Measurements from ENCODE around the gene BRD4.

Gene BRD4

DNA sequence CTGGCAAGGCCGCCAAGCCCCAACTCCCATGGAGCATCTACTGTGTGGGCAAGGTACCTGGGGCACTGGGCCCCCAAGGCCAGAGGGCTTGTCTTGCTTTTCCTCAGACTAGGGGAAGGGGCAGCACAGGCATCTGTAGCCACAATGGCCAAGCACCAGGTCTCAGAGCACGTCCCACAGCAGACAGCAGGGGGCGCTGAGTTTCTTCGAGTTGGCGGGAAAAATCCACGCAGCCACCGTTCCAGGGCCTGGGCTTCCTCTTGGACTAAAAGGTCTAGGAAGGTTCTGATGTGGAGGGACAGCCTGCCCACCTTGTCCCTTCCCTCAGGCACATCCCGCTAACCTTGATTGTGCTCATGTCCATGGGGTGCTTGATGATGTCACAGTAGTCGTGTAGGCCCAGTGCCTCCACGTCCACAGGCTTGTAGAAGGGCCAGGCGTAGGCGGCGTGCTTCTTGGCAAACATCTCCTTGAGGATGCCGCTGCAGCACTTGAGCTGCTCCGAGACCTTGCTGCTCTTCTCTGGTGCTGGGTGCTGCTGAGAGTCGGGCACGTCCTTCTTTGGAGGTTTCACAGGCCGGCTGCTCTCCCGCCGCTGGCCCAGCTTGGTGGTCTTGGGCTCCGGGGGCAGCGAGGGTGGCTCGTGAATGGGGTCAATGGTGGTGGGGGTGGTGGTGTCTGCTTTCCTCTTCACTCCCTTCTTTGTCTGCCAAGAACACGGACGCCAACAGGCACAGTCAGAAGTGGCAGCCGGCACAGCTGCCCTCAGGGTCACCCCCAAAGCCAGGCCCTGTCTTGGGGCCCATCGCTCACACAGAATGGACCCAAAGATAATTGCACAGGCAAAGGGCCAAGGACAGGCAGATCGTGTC lies 68.0 kb downstream of the BRD4 start:
- DNase-seq, result peak; percentile 83

DNA sequence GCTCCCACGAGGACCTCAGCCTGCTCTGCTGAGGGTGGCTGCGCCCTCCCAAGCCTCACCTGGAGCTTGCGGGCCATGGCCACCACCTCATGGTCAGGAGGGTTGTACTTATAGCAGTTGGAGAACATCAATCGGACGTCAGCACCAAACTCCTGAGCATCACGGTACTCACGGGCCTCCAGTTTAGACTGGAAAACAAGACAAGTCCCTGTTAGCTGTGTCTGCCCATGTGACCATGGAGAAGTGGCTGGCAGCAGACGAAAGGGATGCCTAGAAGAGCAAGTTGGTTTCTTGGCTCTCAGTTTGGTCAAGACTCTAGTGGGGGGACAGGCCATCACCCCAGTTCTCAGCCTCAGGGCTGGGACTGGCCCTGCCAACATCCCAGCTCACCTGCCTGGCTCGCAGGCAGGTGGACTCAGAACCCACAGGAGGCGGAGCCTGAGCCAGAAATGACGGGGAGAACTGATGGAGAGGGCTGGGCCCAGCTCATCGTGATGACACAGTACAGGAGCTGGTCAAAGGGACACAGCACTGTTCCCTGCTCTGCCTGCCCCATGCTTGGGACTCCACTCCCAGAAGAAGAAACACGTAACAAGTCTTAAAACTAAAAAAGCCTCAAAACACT lies 68.9 kb downstream of the BRD4 start:
- no peak for DNase-seq

DNA sequence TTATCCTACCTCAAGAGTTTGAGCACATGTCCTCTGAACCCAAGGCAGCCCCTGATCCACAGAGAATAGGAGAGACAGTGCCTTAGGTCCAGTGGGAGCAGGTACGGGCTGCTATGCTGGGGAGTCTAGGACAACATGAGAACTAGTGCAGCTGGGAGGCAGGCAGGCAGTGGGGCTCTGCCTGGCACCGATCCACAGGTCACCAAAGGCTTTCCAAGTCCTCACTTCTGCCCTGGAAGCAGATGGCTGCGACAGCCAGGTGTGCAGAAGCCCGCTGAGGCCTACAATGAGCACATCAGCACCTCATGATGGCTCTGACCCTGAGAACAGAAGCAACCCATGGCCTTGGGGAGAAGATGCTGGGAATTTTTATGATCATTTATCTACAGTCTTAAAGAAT lies 70.3 kb downstream of the BRD4 start:
- no peak for DNase-seq

DNA sequence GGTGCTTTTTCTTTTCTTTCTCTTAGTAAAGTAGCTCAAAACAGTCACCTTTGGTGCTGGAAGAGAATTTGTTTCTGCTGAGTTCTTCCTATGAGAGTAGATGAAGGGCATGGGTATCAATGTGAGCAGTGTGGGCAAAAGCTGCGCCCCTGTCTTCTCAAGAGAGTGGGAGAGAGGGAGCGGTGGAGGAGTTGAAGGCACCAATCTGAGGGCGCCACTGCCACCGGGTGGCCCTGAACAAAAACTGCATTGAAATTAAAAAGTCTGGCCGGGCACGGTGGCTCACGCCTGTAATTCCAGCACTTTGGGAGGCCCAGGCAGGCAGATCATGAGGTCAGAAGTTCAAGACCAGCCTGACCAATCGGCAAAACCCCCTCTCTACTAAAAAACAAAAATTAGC lies 71.4 kb downstream of the BRD4 start:
- DNase-seq, result no peak

DNA sequence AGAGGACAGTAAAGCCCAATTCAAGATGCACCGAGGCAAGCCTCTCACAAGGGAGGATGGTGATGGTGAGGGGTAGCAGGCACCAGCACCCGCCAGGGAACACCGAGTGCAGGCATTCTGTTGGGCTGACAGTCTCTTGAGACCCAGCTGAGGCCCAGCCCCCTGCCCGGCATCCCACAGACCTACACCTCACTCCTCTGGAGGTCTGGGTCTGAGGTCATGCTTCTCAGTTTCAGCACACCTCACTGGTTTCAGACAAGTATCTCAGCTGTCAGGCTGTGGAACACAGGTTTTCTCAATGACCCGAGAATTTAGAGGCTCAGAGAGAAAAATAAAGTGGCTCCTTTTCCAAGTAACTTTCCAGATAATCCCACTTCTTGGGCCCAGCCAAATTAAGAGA lies 72.4 kb downstream of the BRD4 start:
- no peak for DNase-seq

DNA sequence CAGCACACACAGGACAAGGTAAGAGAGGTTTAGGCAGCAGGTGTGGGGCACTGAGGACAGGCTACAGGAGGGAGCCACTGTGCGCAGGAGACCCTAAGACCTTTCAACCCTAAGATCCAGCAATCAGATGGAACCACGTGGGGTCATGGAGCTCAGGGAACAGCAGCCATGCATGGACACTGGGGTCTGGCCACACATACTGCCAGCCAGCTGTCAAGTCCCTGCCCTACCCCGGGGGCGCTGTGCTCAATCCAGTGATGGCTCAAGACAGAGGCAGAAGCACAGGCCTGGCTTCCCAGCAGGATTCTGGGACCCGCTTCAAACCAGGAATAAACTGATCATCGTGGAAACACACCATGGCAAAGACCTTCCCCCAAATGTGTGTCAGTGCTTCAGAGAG lies 74.6 kb downstream of the BRD4 start:
- no peak for DNase-seq

DNA sequence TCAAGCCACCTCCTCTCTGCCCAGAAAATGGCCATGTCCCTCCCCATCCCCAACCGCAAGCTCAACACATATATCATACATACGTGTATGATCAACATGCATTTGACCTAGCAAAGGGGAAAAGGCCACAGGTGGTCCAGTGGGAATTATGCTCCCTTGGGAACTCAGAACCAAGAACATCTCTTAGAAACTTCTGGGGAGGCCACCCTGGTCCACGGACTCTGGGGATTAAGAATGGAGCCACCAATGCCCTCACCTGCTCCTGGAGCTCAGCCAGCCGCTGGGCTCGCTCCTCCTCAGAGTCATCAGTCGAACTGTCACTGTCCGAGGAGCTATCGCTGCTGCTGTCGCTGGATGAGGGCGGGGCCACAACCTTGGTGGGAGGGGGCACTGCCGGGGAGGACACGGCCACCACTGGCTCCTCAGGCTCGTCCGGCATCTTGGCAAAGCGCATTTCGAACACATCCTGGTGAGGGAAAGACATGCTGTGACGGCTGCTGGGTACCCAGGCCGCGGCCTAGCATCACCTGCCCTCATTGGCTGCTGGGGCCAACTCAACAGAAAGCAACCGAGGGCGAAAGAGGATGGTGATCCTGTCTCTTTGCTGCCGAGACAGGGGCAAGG lies 75.5 kb downstream of the BRD4 start:
- no peak for DNase-seq

DNA sequence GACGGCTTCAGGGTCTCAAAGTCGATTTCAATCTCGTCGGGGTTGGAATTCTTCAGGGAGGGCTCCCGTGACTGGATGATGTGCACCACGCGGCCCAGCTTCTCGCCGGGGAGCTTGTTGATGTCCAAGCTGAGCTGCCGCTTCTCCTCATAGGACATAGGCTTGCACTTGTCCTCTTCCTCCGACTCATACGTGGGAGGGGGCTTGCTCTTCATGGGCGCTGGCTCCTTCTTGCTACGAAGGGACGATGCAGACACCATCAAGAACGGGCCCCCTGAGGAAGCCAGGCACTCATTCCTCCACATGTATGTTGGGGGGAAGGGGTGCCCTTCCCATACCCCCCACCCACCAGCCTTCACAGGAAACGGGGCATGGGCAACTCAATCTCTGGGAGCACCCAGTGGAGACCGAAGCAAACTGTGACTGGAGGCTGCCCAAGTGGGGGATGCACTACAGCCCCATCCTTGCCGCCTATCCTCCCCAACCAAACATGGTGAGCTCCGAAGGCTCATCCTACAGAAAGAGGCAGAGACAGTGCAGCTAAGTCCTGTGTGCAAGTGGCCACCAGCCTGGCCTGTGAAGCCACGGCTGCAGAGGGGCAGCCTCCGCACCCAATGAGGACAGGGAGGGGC lies 76.9 kb downstream of the BRD4 start:
- DNase-seq, result no peak

DNA sequence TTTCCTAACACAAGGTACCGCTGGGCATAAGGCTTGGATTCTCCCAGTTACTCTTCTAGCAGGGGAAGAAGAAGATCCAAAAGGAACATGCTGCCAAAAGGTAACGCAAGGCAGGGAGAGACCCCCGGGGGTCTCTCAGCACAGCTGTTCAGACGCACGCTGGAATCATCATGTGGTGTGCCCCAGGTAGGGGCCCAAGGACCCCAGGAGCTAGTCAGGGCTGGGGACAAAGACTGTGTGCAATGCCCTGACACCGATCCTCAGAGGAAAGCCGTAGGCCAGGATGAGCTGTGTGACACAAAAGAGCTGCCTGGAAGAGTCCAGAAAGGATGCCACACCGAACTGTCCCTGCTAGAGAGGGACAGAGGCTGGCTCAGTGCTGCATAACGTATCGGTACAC lies 77.8 kb downstream of the BRD4 start:
- no peak for DNase-seq

DNA sequence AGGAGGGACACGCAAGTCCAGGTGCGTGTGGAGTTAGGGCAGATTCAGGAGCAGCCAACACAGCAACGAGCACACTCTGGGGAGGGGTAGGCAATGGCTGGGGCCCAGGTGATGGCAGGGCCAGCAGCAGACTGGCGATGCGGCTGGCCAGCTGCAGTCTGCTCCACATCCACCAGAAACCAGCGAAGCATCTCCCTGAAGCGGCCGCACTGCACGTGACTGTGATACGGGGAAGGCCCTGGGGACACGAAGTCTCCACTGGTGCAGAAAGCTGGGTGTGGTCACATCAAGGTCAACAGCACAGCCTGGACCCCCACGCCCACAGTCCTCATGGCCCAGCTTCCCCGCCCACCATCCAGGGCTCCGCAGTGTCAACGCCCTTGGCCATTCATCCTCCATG lies 78.8 kb downstream of the BRD4 start:
- DNase-seq, result no peak

DNA sequence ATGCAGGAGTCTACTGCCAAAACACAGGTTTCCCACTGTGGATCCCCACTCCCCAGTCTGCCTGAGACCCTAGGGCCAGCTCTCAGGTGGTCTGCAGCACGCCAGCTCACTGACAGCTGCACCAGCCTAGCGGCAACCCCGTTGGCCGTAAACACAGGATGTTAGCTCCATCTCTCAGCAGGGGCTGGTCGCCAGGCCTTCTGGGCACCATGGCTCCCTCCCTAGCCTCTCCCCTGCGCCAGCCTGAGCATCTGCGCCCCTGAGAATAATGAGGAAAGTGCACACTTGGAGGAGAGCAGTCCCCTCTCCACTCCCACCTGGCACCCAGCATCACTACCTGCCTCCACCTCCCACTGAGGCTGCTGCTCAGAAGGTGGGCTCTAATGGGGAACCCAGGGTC lies 79.3 kb downstream of the BRD4 start:
- no peak for DNase-seq

DNA sequence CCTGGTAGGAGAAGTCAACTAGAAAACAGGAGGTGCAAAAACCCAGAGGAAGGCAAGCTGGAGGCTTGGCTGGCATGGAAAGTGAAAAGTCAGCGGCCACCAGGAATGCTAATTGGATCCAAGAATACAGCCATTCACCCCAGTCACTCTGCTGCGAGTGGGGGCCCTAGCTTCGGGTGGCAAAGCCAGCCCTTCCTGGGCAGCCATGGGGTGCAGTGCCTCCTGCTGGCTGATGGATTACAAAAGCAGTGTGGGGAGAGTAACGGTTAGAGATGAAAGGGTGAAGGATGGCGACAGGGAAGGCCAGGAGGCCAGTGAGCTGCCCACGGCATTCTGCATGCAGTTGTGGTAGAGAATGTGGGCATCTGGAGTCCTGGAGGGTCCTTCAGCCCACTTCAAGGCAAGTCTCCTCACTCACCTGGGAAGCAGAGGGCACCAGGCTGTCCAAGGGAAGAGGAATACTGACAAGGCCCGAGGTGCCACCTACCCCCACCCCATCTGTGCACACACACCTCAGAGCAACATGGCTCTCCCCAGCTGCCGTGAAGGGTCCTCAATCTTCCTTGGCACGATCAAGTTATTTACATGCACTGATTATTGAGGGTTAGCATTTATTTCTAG lies 79.8 kb downstream of the BRD4 start:
- DNase-seq, result no peak

DNA sequence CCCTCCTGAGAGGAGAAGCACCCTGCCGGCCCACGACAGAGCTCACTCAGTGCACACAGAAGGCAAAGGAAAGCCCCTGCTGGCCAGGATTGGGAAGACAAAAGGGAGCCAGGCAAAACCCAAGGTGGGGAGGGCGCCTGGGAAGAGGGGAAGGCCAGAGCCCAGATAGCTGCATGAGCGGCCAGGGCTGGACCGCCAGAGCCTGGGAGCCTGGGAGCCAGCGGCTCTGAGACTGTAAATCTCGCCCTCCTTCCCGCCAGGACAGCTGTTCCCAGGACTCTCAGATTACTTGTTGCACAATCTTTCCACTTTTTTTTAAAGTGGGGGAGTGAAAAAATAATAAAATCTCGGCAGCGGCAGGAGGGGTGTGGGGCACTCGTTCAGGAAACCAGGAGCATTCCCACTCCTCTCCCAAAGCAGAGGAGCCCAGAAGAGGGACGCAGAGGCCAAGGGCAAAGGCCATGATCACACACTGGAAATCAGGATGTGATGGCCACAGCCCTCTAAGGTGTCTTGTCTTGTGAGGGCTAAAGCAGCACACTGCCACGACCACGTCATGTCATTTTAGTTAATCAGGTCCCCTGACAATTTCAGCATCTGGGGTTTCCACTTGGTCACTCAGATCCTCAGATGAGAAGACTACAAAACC lies 80.5 kb downstream of the BRD4 start:
- DNase-seq, result peak; percentile 89

DNA sequence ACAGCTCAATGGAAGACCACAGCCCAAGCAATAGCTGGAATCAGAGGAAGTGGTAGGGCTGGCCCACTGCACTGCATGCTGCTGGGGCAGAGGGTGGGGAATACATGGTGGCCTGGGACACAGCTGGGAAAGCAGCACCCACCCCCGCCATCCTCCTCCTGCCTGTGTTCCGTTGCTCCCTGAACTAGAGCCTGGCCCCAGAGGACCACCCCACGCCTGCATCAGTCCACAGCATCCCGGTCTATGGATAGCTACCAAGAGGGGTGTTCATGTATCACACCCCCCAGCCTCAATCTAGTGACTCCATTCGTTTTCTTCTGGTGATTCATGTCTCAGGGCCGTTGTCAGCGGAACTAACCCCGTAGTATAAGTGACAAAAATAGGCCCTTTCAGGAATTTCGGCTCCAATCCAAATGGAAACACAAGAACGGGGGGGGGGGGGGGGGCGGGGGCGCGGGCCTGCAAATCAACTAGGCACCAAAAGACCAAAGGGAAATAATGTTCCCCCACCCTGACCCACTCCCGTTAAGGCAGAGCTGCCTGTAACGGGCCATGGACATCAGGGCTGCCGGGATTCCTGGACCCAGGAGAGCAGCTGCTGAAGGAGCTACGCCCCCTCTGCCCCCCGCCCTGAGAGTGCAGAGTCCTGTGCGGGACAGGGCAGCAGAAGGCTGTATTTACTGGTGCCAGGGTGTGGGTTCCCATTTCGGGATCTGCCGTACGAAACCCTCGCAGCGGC lies 81.2 kb downstream of the BRD4 start:
- DNase-seq, result peak; percentile 64

DNA sequence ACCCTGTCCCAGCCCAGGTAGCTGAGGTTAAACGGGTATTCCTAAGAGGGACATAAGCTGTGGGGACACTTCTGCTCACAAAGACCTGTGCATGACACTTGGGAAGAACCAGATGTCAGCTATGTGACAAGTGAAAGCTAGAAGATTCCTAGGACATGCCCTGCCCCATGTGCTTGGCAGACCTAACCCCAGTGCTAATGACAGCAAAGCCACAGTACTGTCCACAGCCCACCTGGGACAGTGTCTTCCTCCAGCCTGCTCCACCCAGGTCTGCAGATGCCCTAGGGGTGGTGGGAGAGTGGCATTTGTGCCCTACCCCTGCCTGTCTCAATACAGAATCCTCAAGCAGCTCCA lies 81.7 kb downstream of the BRD4 start:
- no peak for DNase-seq

DNA sequence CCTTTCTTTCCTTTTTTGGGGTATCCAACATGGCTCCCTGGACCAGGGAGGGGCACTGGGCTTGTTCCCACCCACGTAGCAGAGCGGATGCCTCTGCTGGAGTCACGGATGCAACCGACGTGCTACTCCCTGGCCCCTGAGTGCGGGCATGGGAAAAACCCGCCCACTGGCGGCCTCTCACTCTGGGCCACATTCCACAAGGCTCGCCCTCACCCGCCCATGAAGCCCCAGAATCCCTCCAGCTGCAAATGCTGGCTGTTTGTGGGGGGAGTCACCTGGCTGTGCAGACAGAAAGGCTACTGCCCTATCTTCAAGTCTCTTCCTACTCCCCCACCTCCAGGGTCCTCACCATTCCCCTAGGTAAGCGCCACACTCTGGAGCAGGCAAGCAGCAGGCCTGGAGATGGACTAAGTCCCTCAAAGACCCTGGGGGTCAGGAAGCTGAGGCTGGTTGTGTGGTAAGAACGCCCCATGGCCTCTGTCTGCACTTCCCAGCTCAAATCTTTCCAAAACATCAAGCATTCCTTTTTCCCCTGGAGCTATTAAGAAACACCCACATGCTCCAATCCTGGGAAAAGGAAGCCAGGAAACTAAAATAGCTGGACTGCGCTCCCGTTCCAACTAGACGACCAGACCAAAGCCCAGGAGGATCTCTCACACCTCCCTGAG lies 82.2 kb downstream of the BRD4 start:
- DNase-seq, result peak; percentile 86

DNA sequence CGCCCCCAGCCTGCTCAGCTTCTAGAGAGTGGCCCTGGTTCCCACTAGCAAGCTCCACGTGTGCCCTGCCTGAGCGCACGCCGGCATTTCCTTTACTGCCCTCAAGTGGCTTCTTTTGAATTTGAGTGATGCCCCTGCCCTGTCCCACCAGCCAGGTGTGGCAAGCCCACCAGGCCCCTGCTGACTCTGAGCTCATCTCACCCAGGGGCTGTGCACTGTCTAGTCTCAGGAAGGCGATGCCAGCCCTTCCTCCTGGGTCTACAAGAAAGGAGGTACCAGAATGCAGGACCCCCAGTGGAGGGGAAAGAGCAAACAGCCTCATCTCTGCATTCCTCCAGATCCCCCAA lies 82.8 kb downstream of the BRD4 start:
- DNase-seq, result no peak

DNA sequence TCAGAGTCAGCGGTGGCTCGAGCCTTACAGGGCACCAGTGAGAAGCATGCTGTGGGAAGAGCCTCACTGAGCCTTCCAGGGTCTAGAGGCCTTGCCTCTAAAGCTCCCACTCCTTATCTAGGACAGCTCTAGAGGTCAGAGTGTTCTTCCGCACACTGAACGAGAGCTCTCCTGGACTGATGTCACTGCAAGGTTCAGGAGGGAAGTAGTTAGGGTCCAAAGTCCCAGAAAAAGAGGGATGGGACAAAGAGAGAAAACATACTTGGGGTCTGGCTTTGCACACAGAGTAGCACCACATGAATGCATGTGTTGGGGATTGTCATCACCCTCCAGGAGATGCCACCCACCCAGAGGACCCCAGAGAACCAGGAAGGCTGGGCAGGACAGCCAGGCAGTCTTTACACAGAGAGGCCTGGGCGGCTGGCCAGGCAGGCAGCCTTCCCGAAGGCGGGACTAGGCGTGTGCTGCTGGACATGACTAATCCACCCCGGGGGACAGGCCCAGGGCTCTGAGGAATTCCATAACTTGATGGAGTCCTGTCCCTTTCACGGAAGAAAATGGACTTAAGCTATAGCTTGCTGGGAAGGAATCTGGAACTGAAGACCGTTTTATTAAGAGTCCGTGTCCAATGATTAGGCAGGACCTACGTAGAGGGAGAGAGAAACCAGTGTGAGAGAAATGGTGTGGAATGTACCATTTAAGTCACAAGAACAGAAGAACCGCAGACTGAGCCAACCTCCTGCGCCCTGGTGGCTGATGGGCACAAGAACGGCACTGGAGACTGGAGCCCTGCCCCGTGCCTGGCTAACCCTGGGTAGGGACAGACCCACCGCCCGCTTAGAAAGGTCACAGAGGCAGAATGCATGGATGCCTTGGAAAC lies 83.5 kb downstream of the BRD4 start:
- DNase-seq, result peak; percentile 76

DNA sequence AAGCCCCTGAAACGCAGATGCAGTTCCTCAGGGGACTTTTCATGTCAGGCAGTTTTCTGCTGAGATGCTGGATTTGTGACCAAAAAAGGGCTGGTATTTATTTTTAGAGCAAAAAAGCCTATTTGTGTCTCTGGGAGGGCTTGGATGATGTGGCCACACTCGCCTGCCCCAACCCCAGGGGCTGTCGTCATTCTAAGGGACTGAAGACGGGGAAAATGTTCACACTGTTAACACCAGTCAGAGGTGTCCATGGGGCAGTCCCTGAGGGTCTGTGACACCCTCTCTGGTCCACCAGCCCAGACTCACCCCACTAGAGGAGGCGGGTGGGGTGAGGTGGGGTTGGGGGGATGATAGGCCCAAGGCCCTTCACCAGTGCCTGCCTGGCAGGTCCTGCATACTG lies 84.2 kb downstream of the BRD4 start:
- DNase-seq, result no peak
